ENCODE data around the gene FAU.
A peak's percentile ranks its signal among the peaks of the same experiment; 100 is the strongest.
"Not testable (repeated sequence)": the region's sequence is repeated elsewhere in the genome, so short reads cannot be mapped to it uniquely, and the experiment has no call there.

FAU gene

DNA sequence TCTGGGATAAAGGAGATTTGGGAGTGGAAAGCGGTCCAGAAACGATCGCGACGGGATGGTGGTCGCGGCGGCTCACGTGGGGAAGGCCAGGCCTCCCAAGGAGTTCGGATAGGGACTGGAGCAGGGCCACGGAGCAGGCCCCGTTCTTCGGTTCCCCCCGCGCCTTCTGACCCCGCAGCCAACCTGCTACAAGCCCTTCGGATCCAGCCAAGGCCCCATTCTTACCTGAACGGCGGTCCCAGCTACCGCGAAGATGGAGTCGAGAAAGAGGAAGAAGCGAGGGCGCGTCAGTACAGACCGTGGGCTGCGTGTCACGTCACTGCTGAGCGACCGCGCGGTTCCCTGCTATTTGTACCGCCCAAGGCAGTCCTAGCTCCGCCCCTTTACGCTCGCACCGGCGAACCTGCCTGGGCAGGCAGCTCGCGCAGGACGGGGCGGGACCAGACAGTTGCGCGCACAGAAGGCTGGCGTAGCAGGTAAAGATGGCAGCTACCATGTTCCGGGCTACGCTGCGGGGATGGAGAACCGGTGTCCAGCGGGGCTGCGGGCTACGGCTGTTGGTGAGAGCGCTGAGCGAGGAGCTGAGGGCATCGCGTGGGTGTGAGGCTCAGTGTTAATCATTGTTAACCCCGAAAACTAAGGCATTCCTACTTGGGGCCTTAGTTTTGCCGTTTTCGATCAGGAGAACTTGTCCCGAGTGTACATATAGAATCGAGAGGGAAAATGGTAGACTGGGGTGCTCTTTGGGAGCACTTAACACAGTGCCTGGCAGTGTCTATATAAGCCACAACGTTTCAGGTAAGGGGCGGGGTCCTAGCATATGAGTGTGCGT, at the start of gene FAU, which contains the start of gene MRPL49:
Gene FAU (minus strand): TSS at position 270 of the 832 bp plus-strand sequence. CDS start 321 bp downstream, outside the sequence.
Gene MRPL49 (plus strand): TSS at position 457 of the 832 bp plus-strand sequence. CDS start 26 bp downstream, at position 483.
- DNase-seq, result peak; percentile 95 to 100 (median 98)
- intact Hi-C loops (cut with DNase I), result loop anchor here (5.0 kb wide), 1 partner anchor 40 kb away; the partner anchor contains the start of genes CDCA5 and ZFPL1

DNA sequence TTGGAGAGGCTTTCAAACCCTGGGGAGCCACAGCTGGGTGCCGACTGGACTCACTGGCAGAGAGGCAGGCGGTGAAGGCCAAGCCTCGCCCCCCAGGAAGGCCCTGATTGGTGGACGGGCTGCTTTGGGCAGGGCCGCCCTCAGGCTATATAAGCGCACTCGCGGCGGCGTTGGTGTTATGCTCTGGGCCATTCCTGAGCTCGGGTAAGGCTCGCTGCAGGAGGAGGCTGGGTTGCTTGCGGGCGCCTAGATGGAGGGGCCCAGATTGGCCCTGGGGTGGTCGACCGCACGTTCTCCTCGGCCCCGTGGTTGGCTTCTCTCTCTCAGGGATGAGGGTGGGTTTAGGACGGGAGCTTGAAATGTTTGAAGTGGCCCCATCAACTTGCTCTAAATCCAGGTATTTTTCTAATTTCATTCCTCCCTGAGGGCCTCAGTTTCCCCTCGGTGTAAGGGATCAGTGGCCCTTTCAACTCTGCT, 48.2 kb upstream of the FAU start, which contains the start of gene SPDYC:
Gene SPDYC (plus strand): TSS at position 176 of the 477 bp plus-strand sequence. CDS start 1,125 bp downstream, outside the sequence.
- peak in 1 of 10 donors; percentile 37 for DNase-seq
- intact Hi-C loops (cut with DNase I), result no loop called here

DNA sequence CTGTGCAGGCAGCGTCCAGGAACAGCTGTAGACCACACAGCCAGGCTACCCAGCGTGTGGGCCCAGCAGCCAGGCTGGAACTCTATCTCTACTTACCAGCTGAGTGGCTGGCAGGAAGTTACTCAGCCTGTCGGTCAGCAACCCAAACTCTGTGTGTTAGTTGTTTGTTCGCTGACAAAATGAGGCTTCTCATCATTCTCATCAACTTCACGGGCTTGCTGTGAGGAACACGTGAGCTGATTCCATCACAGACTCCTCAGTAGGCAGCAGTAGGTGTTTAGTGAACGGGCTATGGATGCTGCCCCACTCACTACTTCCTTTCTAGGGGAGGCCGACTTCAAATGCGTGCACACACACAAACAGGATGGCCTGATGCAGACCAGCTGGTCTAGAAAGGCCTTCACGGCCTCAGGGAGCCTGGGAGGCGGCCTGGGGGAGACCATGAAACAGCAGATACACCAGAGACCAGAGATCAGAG, 47.3 kb upstream of the FAU start:
- DNase-seq, result peak in 1 of 10 donors; percentile 18
- intact Hi-C loops (cut with DNase I), result no loop called here

DNA sequence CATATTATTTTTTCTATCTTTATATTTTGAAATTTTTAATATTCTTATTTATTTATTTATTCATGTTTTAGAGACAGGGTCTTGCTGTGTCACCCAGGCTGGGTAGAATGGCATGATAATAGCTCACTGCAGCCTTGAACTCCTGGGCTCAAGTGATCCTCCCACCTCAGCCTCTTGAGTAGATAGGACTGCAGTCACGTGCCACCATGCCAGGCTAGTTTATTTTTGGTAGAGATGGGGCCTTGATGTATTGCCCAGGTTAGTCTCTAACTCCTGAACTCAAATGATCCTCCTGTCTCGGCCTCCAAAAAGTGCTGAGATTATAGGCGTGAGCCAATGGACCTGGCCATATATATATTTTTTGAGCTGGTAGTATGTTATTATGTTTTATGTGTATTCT, 45.7 kb upstream of the FAU start:
- intact Hi-C loops (cut with DNase I), result no loop called here

DNA sequence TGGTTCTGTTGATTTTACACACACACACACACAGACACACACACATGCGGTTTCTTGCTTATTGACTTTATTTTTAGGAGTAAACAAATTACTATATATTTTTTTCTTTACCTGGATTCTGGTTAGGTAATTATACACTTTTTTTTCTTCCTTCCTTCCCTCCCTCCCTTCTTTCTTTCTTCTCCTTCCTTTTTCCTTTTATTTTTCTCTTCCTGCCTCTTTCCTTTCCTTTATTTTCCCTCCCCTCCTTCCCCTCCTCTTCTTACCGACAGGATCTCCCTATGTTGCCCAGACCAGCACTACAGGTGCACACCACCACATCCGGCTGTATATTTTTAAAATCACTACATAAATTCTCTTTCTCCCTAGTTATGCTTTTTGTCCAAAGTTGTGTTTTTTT, 45.0 kb upstream of the FAU start:
- intact Hi-C loops (cut with DNase I), result no loop called here
- DNase-seq, result no peak

More for the DNA sequence above, 45.7 kb upstream of the FAU start:
- peak in 1 of 10 donors; percentile 14 for DNase-seq

DNA sequence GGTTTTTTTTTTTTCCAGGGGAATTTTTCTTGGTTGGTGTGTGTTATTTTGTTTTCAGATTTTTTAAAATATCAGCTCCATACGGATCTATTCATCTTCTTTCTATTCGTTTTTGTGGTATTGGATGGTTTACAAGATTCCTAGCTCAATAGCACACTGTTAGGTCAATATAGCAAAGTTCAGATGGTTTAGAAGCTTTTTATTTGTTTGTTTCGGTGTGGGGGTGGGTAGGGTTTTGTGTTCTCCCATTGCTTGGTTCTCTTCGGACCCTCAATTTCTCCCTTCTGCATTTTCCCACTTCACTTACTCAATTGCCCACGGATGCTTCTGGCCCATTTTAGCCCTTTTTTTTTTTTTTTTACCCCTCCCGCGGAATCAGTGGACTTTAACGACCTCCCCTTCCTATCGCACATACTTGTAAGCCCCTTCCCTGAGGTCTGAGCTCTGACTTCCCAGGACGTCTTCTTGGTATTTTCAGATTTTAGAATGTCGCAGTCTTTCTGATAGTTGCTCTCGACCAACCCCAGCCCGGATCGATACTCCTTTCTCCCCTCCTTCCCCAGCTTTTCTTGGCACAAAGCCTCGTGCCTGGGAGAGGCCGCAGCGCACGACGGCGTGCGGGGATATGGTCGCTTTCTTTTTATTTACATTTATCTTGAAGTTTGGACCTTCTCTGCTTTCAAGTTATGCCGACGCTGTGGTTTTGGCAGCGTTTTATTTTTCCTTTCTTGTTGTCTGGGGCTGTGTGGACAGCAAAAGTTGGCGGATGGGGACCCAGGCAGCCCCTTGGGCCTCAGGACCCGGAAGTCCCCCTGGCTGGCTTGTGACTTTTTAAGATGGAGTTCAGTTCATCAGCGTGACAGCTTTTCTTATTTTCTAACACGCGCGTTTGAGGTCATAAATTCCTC, 43.7 kb upstream of the FAU start:
- peak in 1 of 10 donors; percentile 55 for DNase-seq
- intact Hi-C loops (cut with DNase I), result no loop called here

GRCh38 chr11:65163684-65164083, 41.8 kb upstream of the FAU start:
- DNase-seq, result no peak
- intact Hi-C loops (cut with DNase I), result no loop called here

GRCh38 chr11:65160643-65161042, 38.7 kb upstream of the FAU start:
- DNase-seq, result no peak
- intact Hi-C loops (cut with DNase I), result no loop called here

GRCh38 chr11:65159012-65159411, 37.1 kb upstream of the FAU start:
- intact Hi-C loops (cut with DNase I), result no loop called here
- no peak for DNase-seq

GRCh38 chr11:65157336-65157735, 35.4 kb upstream of the FAU start:
- DNase-seq, result no peak
- intact Hi-C loops (cut with DNase I), result no loop called here

DNA sequence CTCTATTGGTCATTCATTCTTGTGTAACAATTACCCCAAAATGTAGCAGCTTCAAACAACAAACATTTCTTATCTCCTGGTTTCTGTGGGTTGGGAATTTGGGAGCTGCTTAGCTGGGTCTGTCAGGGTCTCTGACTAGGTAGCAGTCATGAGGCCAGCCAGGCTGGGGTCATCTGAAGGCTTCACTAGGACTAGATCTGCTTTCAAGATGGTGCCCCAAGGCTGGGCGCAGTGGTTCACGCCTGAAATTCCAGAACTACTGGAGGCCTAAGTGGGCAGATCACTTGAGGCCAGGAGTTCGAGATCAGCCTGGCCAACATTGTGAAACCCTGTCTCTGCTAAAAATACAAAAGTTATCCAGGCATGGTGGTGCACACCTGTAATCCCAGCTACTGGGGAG, 35.0 kb upstream of the FAU start:
- intact Hi-C loops (cut with DNase I), result no loop called here
- no peak for DNase-seq

DNA sequence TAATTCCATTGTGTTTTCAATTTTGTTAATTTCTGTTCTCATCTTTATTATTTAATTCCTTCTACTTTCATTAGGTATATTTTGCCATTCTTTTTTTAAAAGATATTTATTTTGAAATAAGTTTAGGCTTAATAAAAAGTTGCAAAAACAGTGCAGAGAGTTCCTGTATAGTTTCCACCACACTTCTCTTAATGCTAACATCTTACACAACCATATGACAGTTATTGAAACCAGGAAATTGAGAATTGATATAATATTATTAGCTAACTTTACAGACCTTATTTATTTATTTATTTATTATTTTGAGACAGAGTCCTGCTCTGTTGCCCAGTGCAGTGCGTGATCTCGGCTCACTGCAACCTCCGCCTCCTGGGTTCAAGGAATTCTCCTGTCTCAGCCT, 34.3 kb upstream of the FAU start:
- intact Hi-C loops (cut with DNase I), result no loop called here
- DNase-seq, result no peak

GRCh38 chr11:65152122-65152521, 30.2 kb upstream of the FAU start:
- no peak for DNase-seq
- intact Hi-C loops (cut with DNase I), result no loop called here

DNA sequence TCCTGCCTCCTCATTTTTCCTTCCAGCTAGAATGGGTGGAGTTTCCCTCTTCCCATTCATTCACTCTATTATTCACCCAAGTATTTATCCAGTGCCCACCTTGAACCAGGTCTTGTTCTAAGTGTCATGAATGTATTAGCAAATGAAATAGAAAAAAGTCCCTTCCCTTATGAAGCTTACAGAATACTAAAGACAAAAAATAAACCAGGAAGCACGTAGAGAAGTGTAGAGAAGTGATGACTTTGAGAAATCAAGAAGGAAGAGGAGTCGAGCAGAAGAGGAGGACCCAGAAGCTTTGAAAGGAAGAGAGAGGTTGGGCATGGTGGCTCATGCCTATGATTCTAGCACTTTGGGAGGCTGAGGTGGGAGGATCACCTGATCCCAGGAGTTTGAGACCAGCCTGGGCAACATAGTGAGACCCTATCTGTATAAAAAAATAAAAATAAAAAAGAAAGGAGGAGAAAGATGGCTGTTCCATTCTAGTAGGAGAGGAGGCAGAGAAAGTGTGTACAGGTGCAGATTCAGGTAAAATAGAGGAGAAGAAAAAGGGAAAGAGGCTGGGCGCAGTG, 29.5 kb upstream of the FAU start:
- DNase-seq, result peak in 1 of 10 donors; percentile 7
- intact Hi-C loops (cut with DNase I), result no loop called here

DNA sequence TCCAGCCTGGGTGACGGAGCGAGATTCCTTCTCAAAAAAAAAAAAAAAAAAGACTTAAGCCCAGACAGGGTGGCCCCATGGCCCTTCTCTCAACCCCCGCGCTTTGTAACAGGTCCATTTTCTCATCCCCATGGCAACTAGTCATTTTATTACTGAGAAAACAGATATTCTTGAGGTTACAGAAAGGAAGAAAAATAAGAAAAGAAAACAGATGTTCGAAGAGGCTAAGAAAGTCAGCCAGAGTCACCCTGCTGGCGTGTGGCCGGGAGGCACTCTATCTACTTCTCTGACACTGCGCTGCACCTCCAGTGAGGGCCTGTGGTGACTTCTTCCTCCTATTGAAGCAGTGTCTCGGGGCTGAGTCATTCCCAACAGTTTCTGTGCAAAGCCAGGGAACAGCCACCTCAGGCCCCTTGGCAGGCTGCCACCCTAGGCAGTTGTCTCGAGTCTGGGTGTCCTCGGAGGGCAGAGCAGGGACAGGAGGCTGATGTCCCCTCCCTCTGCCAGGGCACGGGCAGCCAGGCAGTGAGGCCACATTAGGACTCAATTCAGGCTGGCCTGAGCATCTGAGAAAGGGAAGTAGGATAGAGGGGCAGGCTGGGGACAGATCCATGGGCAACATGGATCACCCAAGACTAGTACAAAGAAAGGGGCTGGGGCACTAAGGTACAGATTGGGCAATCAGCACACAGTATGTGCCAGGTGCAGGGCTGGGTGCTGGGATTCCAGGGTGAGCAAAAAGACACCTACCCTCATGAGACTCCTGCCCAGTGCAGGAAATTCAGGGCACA, 28.8 kb upstream of the FAU start:
- intact Hi-C loops (cut with DNase I), result no loop called here

GRCh38 chr11:65150131-65150508, 28.2 kb upstream of the FAU start:
- intact Hi-C loops (cut with DNase I), result not testable (repeated sequence)
- peak in 1 of 10 donors; percentile 54 for DNase-seq

More for the DNA sequence above, 28.8 kb upstream of the FAU start:
- DNase-seq, result peak in 9 of 10 donors; percentile 36 to 92 (median 60)

DNA sequence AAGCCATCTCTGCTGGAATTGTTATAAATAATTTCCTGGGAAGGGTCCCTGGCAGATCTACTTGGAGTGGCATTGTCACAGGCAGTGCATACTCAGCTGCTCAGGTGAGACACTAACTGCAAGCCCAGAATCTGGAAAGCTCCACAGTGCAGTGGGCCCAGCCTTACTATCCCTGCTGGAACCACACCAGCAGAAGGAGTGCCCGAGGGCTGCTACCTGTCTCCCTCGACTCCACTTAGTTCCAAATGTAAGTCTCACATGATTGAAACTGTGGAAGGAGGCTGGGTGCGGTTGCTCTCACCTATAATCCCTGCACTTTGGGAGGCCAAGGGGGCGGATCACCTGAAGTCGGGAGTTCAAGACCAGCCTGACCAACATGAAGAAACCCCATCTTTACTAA, 26.7 kb upstream of the FAU start:
- intact Hi-C loops (cut with DNase I), result no loop called here
- peak in 1 of 10 donors; percentile 59 for DNase-seq

GRCh38 chr11:65147352-65148075, 25.6 kb upstream of the FAU start:
- intact Hi-C loops (cut with DNase I), result no loop called here
- DNase-seq, result peak in 1 of 10 donors; percentile 2
